OCI-LY7 (cell line): Measurements from ENCODE around the gene VPS26A.
"Not testable (repeated sequence)": the region's sequence is repeated elsewhere in the genome, so short reads cannot be mapped to it uniquely, and the experiment has no call there.

Experiments
- CTCF ChIP-seq: fragments of 200-600 bp; sonication (generic); conservative IDR thresholded peaks from 2 replicates; pipeline ENCODE4 v1.5.1; 2014; ENCODE audit warnings: mild to moderate bottlenecking, antibody characterized with exemption, low read length, moderate library complexity, mixed read lengths
- EZH2phosphoT487 ChIP-seq: fragments of 200-600 bp; sonication (generic); IDR thresholded peaks from 2 replicates; pipeline ENCODE4 v1.6.1; 2018; ENCODE audit warnings: low read depth, borderline replicate concordance, mild to moderate bottlenecking, mixed run types, antibody characterized with exemption, low read length, moderate library complexity, mixed read lengths

- not testable (repeated sequence) for TF ChIP-seq CTCF, EZH2phosphoT487
Measured at GRCh38 chr10:69142074-69142473, 18.1 kb downstream of the VPS26A start.
